Limb (tissue), 2 donors: ENCODE data around the gene ASXL2.
"Not testable (repeated sequence)": the region's sequence is repeated elsewhere in the genome, so short reads cannot be mapped to it uniquely, and the experiment has no call there.

Experiments
- DNase-seq, 2 donors: peaks; one replicate each; pipeline ENCODE4 v3.0.0-alpha.2; 2016; ENCODE audit errors: extremely low spot score in 2 of 2

Gene ASXL2

DNA sequence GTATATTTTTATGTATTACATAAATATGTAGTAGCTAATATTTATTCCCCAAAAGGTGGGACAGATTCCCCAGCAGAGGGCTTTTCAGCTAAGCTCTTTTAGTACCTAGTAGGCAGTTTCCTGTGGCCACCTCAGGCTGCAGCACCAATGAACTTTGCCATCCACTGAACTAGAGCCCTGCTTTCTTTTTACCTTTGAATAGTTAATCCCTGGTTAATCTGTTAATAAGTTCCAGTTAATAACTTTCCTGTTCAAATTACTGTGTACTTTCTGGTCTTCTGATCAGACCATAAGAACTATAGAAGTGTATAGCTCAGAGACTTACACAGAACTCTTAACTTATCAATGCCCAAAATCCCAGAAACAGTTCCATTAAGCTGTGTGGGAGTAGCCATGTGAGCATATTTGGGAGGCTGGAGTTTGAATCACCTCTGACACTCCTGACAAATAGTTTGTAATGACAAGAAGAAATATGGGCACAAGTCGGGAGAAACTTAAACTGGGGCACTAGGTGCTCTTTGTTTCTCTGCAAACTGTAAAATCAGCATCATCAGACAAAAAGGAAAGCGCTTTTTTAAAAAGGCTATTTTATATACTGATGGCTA, 40.0 kb downstream of the ASXL2 start:
- no peak for DNase-seq

DNA sequence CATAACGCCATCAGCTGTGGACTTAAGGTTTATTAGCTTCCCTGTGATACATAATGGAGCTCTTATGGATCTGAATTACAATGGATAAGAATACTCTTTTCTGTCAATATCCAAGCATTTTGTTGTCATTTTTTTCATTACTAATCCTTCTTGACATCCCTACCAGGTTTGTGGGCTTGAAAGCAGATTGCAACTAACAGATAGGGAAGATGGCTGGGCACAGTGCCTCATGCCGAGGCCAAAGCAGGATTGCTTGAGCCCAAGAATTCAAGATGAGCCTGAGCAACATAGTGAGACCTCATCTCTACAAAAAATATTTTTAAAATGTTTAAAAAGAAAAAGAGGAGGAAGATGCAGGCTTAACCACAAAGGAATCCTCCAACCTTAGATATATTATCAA, 42.4 kb downstream of the ASXL2 start:
- DNase-seq = no peak

DNA sequence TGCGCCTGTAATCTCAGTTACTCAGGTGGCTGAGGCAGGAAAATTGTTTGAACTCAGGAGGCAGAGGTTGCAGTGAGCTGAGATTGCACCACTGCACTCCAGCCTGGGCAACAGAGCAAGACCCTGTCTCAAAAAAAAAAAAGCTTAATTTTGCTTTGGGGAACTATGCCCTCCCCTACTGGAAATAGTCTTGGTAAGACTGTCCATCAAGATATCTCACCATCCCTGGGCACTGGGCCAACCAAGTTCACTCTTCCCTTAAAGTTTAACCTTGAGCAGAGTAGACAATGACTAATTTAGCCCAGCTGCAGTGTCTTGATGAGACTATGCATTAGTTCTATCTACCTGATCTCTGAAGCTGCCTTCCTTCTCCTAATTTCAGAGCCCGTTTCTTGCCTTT, 44.7 kb downstream of the ASXL2 start:
- no peak for DNase-seq

DNA sequence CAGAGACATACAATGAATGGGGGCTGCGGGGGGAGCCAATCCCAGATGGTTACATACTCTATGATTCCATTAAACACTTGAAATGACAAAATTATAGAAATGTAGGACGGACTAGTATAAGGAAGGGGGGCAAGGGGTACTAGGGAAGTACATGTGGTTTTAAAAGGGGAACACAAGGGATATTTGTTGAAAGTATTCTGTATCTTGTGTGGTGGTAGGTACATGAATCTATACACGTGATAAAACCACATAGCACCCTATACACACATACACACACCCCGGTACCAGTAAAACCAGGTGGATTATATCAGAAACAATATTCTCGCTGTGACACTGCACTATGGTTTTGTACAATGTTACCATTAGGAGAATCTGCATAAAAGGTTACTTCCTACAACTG, 45.4 kb downstream of the ASXL2 start:
- no peak for DNase-seq

DNA sequence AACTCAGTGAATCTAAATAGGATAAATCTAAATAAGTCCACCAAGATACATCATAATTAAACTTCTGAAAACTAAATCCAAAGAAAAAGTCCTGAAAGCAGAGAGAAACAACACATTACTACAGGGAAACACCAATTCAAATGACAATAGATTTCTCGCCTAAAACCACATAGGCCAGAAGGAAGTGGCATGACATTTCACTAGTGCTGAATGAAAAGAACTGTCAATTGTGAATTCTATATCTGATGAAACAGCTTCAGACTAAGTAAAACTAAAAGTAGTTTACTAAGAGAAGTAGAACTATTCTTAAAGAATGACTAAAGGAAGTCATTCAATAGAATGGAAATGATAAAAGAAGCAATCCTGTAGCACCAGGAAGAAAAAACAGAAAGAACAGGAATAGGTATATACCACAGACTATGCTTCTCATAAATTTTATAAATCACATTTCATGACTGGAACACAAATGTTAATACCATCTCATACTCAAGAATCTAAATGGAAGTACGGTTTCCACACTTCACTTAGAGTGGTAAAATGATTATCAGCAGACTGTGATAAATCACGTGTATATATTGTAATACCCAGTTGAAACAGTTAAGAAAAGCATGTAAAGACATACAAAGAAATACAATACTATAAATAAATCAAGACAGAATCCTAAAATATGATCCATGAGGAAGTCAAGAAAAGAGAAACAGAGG, 46.4 kb downstream of the ASXL2 start:
- DNase-seq = no peak

DNA sequence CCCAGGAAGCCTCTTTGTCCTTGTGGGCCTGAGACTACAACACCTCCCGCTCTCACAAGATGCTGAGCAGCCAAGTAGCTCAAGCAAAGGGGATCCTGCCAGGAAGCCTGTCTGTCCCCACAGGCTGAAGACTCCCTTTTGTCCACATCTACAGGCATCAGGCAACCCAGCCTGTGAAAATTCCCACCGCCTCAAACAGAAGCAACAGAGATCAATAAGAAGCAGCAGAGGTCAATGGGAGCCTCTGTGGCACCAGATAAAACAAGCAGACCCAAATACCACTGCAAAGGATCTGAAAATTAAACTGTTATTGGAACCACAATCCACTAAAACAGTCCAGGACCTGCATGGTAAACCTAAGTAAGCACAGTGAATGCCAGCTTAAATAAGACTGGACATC, 48.5 kb downstream of the ASXL2 start:
- DNase-seq = no peak

DNA sequence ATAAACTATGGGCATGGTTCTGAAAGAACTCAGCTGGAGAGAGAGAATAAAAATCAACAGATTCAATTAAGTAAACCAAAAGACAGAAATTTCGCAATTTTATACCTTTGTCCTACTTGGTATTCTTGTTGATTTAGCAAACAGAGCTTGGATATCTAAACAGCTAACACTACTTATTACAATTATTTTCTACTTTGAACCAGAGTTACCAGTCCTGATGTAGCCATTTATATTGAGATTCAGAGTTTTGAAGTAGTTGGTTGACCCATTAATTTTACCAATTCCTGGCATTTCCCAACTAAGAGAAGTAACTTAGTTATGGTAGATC, 48.9 kb downstream of the ASXL2 start:
- no peak for DNase-seq

DNA sequence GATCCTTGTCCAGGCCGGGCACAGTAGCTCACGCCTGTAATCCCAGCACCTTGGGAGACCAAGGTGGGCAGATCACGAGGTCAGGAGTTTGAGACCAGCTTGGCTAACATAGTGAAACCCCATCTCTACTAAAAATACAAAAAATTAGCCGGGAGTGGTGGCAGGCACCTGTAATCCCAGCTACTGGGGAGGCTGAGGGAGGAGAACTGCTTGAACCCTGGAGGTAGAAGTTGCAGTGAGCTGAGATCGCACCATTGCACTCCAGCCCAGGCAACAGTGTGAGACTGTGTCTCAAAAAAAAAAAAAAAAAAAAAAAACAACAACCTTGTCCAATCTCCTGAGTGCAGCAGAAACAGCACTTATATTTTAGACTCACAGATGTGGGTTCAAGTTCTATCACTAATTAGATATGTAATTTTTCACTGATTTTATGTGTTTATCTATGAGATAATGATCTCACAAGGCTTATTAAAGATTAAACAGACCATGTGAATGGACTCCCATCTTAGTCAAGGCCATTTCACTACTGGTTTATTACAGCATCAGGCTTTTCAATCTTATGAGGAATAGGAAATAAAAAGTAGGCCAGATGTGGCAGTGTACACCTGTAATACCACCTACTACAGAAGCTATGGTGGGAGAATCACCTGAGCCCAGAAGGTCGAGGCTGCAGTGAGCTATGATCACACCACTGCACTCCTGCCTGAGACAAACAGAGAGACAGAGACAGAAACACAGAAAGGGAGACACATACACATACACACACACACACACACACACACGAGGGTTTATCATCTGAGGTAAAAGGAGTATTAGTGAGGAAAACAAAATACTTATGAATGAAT, 49.5 kb downstream of the ASXL2 start:
- not testable (repeated sequence) for DNase-seq

DNA sequence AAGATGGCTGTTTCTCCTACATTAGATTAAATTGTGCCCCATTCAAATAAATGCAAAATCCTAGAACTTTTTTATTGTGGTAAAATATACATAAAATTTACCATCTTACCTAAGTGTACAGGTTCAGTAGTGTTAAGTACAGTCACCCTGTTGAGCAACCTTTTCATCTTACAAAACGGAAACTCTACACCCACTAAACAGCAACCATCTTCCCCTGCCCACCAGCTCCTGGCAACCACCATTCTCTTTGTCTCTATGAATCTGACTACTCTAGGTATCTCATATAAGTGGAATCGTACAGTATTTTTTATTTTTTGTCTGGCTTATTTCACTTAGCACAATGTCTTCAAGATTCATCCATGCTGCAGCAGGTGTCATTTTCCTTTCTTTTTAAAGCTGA, 53.0 kb downstream of the ASXL2 start:
- DNase-seq = no peak

DNA sequence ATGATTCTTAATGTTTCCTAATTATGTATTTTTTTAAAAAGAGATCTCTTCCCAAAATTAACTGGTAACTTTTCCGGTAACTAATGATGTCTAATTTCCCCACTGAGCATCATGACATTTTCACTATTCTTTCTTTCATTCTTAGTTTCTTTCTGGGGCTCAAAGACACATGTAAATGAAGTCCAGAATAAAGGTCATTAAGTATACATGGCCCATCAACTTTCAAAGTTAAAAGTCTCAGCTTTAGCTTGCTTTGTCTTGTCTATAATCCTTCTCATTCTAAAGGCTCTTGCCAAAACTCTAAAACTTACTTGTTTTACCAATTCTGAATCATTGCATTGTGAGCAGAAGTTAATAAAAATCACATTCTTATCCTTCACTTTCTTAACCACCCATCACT, 53.6 kb downstream of the ASXL2 start:
- DNase-seq = no peak

DNA sequence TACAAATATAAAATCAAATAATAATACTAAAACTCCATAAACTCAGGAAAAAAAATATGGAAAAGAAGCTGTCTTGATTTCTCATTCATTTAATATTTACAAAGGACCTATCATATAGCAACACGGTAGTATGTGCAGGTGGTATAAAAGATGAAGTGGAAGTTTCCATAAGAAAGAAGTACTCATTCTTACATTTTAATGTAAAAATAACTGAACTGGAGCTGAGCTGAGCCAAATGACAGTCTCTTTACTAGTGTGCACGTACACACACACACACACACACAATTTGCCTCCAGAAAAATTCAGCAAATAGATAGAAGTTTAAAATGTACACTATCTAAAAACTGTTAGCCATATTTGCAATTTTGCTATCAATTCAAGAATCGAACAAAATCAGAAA, 54.1 kb downstream of the ASXL2 start:
- DNase-seq = no peak

DNA sequence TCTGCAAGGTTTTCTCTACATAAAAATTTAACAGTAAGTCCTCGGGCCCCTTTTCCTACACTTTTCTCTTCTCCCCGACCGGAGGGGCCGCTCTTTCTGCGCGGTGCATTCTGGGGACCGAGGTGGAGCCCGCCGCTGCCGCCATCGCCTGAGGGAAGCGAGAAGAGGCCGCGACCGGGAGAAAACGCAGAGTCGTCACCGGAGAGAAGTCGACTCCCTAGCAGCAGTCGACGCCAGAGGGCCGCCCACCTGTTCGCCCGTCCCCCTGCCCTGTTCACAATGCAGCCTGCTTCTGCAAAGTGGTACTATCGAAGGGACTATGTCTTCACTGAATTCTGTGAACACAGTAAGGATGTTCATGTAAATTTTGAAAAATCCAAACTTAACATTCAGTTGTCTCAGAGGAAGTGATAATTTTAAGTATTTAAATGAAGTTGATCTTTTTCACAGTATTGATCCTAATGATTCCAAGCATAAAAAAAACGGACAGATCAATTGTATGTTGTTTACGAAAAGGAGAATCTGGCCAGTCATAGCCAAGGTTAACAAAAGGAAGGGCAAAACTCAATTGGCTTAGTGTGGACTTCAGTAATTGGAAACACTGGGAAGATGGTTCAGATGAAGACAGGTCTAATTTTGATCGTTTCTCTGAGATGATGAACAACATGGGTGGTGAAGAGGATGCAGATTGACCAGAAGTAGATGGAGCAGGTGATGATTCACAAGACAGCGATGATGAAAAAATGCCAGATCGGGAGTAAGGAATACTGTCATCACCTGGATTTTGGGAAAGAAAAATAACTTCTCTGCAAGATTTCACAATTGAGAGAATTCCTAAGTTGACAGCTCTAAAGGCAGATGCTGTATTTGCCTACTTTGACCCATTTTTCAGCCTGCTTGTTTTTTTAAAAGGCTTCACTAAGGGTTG, 55.8 kb downstream of the ASXL2 start:
- DNase-seq = peak; percentile 56 to 77

DNA sequence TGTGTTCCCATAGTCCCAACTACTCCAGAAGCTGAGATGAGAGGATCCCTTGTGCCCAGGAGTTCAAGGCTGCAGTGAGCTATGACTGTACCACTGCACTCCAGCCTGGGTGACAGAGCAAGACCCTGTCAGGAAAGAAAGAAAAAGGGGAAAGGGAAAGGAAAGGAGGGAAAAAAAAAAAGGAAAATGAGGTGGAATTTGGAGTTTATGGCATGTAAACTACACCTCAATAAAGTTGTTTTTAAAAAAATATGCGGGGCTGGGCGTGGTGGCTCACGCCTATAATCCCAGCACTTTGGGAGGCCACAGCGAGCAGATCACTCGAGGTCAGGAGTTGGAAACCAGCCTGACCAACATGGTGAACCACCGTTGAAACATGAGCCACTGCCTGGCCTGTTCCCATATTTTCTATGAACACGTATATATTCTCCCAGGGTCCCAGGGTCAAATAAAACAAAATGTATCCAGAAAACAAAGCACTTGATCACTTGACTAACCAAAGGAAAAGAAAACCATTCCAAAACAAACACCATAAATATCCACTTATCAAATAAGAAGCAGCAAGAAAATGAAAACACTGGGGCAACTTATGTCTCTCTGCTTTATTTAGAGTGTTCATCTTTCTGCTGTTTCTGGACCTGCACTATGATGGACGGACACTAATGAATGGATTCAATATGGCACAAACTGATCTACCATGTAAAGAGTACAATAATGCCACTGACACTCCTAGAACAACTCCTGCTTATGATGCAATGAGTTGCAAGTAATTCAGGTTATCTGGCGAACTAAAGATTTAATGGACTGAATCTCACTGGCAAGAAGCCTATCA, 56.8 kb downstream of the ASXL2 start:
- DNase-seq = no peak

DNA sequence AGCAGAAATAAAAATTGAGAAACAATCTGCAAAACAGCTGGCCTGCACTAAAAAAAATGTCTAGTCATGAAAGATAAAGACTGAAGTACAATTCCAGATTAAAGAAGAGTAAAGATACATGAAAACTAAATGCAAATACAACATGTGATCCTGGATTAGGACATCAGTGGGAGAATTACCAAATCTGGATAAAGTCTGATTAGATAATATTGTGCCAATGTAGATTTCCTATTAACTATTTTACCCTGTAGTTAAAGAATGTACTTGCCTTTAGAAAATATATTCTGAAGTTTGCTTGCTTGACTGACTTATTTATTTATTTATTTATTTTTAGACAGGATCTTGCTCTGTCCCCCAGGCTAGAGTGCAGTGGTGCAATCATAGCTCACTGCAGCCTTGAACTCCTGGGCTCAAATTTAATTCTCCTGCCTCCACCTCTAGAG, 58.7 kb downstream of the ASXL2 start:
- no peak for DNase-seq

DNA sequence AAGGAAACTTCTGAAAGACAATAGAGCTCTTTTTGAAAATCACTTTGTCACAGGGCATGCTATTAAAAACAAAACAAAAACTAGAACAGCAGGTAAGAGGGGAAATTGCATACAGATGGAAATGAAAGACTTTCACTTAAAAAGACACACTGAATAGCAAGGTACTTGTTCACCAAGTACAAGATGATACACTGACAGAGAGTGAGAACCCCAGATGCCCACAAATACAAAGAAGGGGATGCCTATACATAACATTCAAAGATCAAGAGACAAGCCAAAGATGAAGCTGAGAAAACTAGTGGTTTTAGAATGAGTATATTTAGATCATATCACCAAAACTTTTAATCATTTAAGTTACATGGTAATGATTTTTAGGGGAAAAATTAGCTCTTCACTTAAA, 60.7 kb downstream of the ASXL2 start:
- DNase-seq = no peak

DNA sequence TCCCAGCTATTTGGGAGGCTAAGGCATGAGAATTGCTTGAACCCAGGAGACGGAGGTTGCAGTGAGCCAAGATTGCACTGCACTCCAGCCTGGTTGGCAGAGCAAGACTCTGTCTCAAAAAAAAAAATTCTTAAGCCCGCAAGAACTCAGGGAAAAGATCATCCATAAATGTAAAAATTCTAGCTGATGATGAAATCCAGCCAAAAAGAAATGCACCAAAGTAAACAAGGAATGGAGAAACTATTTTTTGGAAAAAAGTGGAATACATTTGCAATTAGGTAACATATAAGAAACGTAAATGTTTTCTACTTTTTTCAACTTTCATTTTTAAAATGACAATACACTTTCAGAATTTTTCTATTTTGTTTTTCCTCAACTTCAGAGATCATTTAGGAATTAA, 61.3 kb downstream of the ASXL2 start:
- no peak for DNase-seq

DNA sequence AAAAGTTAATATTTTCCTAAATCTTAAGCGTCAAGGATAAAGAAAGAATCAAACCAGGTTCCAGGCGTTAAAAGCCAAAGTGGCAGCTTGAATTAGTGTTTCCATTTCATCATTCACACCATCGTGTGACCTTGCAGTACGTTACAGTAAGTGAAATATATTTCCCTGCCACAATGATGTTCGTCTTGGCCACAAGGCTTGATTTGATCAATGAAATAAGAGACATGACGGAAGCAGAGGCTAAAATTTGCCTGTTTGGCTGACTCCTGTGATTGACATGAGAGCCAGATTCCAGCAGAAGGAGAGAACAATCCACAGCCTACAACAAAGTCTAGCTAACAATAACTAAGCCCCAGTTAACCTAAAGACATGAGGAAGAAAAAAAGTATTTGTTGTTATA, 62.0 kb downstream of the ASXL2 start:
- DNase-seq = no peak

DNA sequence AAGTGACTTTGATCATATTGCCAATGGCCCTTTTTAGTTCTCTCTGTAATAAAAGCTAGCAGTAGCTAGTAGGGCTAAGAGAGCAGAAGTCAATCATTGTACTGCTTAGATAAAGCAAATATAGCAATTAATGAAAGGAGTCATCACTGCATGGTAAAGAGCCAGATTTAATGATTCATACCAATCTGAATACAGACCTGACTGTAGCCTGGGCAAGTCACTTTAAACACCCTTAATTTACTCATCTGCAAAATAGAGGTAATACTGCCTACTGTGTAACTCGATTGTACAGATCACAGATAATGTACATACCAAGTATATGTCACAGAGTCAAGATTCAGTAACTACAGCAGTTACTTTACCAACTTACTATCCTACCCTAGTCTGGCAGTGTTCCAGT, 63.6 kb downstream of the ASXL2 start:
- DNase-seq = no peak

DNA sequence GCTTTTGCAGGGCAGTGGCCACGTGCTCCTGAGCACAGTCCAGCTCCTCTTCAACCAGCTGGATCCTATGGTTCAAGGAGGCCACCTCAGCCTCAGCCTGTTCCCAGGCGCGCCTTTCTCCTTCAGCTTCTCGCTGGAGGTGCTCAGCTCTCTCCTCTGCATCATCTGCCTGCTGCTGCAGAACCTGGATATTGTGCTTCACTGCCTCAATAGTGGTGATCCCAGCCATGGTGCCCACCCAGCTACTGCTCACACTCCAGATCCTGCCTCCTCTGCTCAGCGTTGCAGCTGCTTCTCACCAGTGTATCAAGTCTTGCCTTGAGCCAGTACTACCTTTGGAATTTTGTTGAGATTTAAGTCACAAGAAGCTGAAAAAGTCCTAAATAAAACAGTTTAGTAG, 67.9 kb downstream of the ASXL2 start:
- DNase-seq = no peak

DNA sequence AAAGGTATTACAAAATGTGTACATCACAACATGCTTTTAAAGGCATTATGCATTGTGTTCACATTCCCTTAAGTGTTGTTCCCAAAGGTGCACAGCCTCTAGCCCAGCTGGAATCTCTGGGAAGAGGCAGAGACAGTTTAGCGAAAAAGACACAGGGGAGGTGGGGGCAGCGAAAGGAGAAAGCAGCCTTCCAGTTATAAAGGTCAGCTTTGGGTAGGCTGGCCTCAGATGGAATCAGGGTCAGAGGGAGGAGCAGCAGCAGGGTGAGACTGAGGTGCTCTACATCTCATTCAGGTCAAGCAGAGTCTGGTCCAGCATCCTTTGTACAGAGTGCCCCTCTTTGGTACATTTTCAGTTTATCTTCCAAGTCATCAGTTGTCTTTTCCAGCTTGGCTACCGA, 68.6 kb downstream of the ASXL2 start:
- DNase-seq = no peak

DNA sequence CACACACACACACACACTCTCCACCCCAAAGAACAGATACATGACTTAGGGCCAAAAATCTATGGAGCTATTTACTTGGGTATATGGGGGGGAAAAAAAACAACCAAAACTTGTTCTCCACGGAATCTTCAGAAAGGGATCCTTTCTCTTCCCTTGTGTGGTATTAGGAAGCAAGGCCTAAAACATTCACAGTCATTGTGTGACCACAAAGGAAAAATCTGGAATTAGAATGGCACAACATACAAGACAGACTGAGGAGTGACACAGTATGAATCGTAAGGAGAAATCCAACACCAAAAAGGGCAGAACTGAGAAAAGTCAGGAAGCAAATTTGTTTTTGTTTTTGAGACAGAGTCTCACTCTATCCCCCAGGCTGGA, 70.3 kb downstream of the ASXL2 start:
- DNase-seq = no peak
